GM21528 (cell line): ENCODE measurements around the gene FOXD1.
"Not testable (repeated sequence)": the region's sequence is repeated elsewhere in the genome, so short reads cannot be mapped to it uniquely, and the experiment has no call there.

ENCODE experiments used
- ATAC-seq: cut with Tn5 transposase; IDR thresholded peaks from one replicate; pipeline ENCODE4 v1.9.1; 2021; ENCODE audit warnings: mild to moderate bottlenecking, moderate library complexity; ENCODE audit not compliant: unreplicated experiment, low FRiP score

The FOXD1 gene

GRCh38 chr5:73468638-73469037 is 20.1 kb upstream of the FOXD1 start:
- ATAC-seq: not testable (repeated sequence)

- ATAC-seq: no peak
Observed at GRCh38 chr5:73464016-73464745, 15.6 kb upstream of the FOXD1 start.

GRCh38 chr5:73460133-73460532 is 11.6 kb upstream of the FOXD1 start:
- ATAC-seq: no peak

- no peak for ATAC-seq
Observed at GRCh38 chr5:73459366-73459765, 10.8 kb upstream of the FOXD1 start.

GRCh38 chr5:73456462-73456861 is 7.9 kb upstream of the FOXD1 start:
- ATAC-seq: not testable (repeated sequence)

- no peak for ATAC-seq
Observed at GRCh38 chr5:73454379-73455036, 5.9 kb upstream of the FOXD1 start.

GRCh38 chr5:73452215-73452614 is 3.6 kb upstream of the FOXD1 start:
- ATAC-seq: no peak

- ATAC-seq: no peak
Observed at GRCh38 chr5:73451224-73452130, 2.9 kb upstream of the FOXD1 start.

GRCh38 chr5:73450672-73451223 is 2.2 kb upstream of the FOXD1 start:
- ATAC-seq: no peak

- no peak for ATAC-seq
Observed at GRCh38 chr5:73450137-73450536, 1.6 kb upstream of the FOXD1 start.

GRCh38 chr5:73447530-73448462 is 781 bp downstream of the FOXD1 start:
- no peak for ATAC-seq

GRCh38 chr5:73446631-73447529 is 1.7 kb downstream of the FOXD1 start:
- ATAC-seq: no peak

GRCh38 chr5:73445665-73446630 is 2.6 kb downstream of the FOXD1 start:
- no peak for ATAC-seq

GRCh38 chr5:73444499-73445438 is 3.8 kb downstream of the FOXD1 start:
- no peak for ATAC-seq

GRCh38 chr5:73443829-73444498 is 4.6 kb downstream of the FOXD1 start:
- ATAC-seq: no peak

- no peak for ATAC-seq
Observed at GRCh38 chr5:73442996-73443627, 5.5 kb downstream of the FOXD1 start.
